ENCODE data around the gene SCNN1B.
"Not testable (repeated sequence)": the region's sequence is repeated elsewhere in the genome, so short reads cannot be mapped to it uniquely, and the experiment has no call there.

SCNN1B gene

GRCh38 chr16:23392223-23392600, 90.1 kb downstream of the SCNN1B start:
- no peak for DNase-seq (ENCODE audit: low read depth)
- H3K4me3 ChIP-seq (ENCODE audit: control insufficient read depth, low read depth, low read length): no peak overlapping the region
- TF ChIP-seq CTCF (conservative IDR thresholded peaks at IDR 0.05; ENCODE audit: control insufficient read depth, insufficient read depth, low read depth, low read length): no peak

- DNase-seq (ENCODE audit: low read depth): no peak
- TF ChIP-seq CTCF (conservative IDR thresholded peaks at IDR 0.05; ENCODE audit: control insufficient read depth, insufficient read depth, low read depth, low read length): no peak
- no peak overlapping the region for H3K4me3 ChIP-seq (ENCODE audit: control insufficient read depth, low read depth, low read length)
Measured at GRCh38 chr16:23394141-23394831, 92.2 kb downstream of the SCNN1B start.

- DNase-seq (ENCODE audit: low read depth): no peak
- H3K4me3 ChIP-seq (ENCODE audit: control insufficient read depth, low read depth, low read length): no peak overlapping the region
- no peak for TF ChIP-seq CTCF (conservative IDR thresholded peaks at IDR 0.05; ENCODE audit: control insufficient read depth, insufficient read depth, low read depth, low read length)
Measured at GRCh38 chr16:23395732-23396131, 93.6 kb downstream of the SCNN1B start.

GRCh38 chr16:23397464-23397863, 95.4 kb downstream of the SCNN1B start:
- no peak for DNase-seq (ENCODE audit: low read depth)
- TF ChIP-seq CTCF (conservative IDR thresholded peaks at IDR 0.05; ENCODE audit: control insufficient read depth, insufficient read depth, low read depth, low read length): no peak
- no peak overlapping the region for H3K4me3 ChIP-seq (ENCODE audit: control insufficient read depth, low read depth, low read length)

GRCh38 chr16:23398987-23399805, 97.1 kb downstream of the SCNN1B start:
- H3K4me3 ChIP-seq (ENCODE audit: control insufficient read depth, low read depth, low read length): no peak overlapping the region
- TF ChIP-seq CTCF (conservative IDR thresholded peaks at IDR 0.05; ENCODE audit: control insufficient read depth, insufficient read depth, low read depth, low read length): no peak
- DNase-seq (ENCODE audit: low read depth): no peak

- not testable (repeated sequence) for H3K4me3 ChIP-seq (ENCODE audit: control insufficient read depth, low read depth, low read length); DNase-seq (ENCODE audit: low read depth)
Measured at GRCh38 chr16:23400447-23400846, 98.3 kb downstream of the SCNN1B start.

GRCh38 chr16:23401139-23401538, 99.0 kb downstream of the SCNN1B start:
- TF ChIP-seq CTCF (conservative IDR thresholded peaks at IDR 0.05; ENCODE audit: control insufficient read depth, insufficient read depth, low read depth, low read length): no peak
- no peak for DNase-seq (ENCODE audit: low read depth)
- H3K4me3 ChIP-seq (ENCODE audit: control insufficient read depth, low read depth, low read length): no peak overlapping the region

Measured in fibroblast of mammary gland (primary cell).